Renal cortical epithelial cell (primary cell): ENCODE data around the gene C14orf119. TPM values are rescaled to one million over a fixed set of nuclear protein-coding genes. Genes with fewer than 3 reads are reported as not detected.

ENCODE experiments used
- DNase-seq: peaks from one replicate; pipeline ENCODE4 v3.0.0-alpha.2; 2011; ENCODE audit warnings: low read depth
- total RNA-seq: library from RNA; depleted of rRNA; stranded (reverse); fragments of >200 nt; gene quantifications from 2 replicates; pipeline ENCODE4 v1.2.3, GENCODE V29; 2014

Gene C14orf119
- total RNA-seq, 1 donor from 2014 or later: 61.6 TPM

- DNase-seq: no peak
Observed at GRCh38 chr14:23125933-23126524, 30.7 kb downstream of the C14orf119 start.

GRCh38 chr14:23126548-23127278 is 31.4 kb downstream of the C14orf119 start:
- DNase-seq: no peak

GRCh38 chr14:23127861-23128260 is 32.6 kb downstream of the C14orf119 start:
- no peak for DNase-seq

- DNase-seq: no peak
Observed at GRCh38 chr14:23128969-23129758, 33.9 kb downstream of the C14orf119 start.

- no peak for DNase-seq
Observed at GRCh38 chr14:23129759-23130316, 34.5 kb downstream of the C14orf119 start.

- DNase-seq: no peak
Observed at GRCh38 chr14:23130871-23131270, 35.6 kb downstream of the C14orf119 start.

- DNase-seq: no peak
Observed at GRCh38 chr14:23131482-23131881, 36.2 kb downstream of the C14orf119 start.

- DNase-seq: no peak
Observed at GRCh38 chr14:23132970-23133369, 37.7 kb downstream of the C14orf119 start.

- no peak for DNase-seq
Observed at GRCh38 chr14:23136566-23137133, 41.3 kb downstream of the C14orf119 start.

GRCh38 chr14:23137192-23137812 is 42.0 kb downstream of the C14orf119 start:
- DNase-seq: peak; percentile 50

- peak; percentile 72 for DNase-seq
Observed at GRCh38 chr14:23137813-23138535, 42.7 kb downstream of the C14orf119 start.

GRCh38 chr14:23139874-23140273 is 44.6 kb downstream of the C14orf119 start:
- no peak for DNase-seq

- no peak for DNase-seq
Observed at GRCh38 chr14:23140371-23140770, 45.1 kb downstream of the C14orf119 start.

- DNase-seq: peak; percentile 85
Observed at GRCh38 chr14:23141706-23142444, 46.6 kb downstream of the C14orf119 start.

- no peak for DNase-seq
Observed at GRCh38 chr14:23142826-23143225, 47.5 kb downstream of the C14orf119 start.

- no peak for DNase-seq
Observed at GRCh38 chr14:23143911-23144310, 48.6 kb downstream of the C14orf119 start.

- no peak for DNase-seq
Observed at GRCh38 chr14:23145794-23146350, 50.6 kb downstream of the C14orf119 start.

- DNase-seq: no peak
Observed at GRCh38 chr14:23146351-23146910, 51.1 kb downstream of the C14orf119 start.

- DNase-seq: no peak
Observed at GRCh38 chr14:23146980-23147379, 51.7 kb downstream of the C14orf119 start.
